ENCODE results near the gene ZNF558. TPM values are rescaled to one million over a fixed set of nuclear protein-coding genes. Genes with fewer than 3 reads are reported as not detected.

ZNF558 gene
- total and polyA plus RNA-seq, 2 of the 8 experiments (the other 6 are each of a cell fraction or from before 2014, with no cell fraction given): 4.3 to 14.3 TPM

Small RNA genes within 50 kb of the gene (small RNA-seq; reads per million reads assigned to genes)
- gene AC012616.1 (ENCODE audit: insufficient read depth): not detected

Other genes starting within 250 kb of the ZNF558 start
- gene ADAMTS10, start 221.6 kb downstream of the ZNF558 start, total RNA-seq (2021; fragmentation: NEBNext Ultra II Directional; extraction: Animal tissue kit (Norgen Biotek cat#: 25700)): 14.0 and 17.4 TPM in 2 replicates
- 6.9 and 16.1 TPM in 2 replicates for gene ADAMTS10, start 221.6 kb downstream of the ZNF558 start, polyA plus RNA-seq (2011; rRNA removed)
- not detected in 2 replicates for gene NFILZ, start 201.7 kb downstream of the ZNF558 start, total RNA-seq (2021; fragmentation: NEBNext Ultra II Directional; extraction: Animal tissue kit (Norgen Biotek cat#: 25700))
- gene NFILZ, start 201.7 kb downstream of the ZNF558 start, polyA plus RNA-seq (2011; rRNA removed): not detected in 2 replicates
- not detected in 2 replicates for gene ACTL9, start 133.5 kb downstream of the ZNF558 start, total RNA-seq (2021; fragmentation: NEBNext Ultra II Directional; extraction: Animal tissue kit (Norgen Biotek cat#: 25700))
- gene ACTL9, start 133.5 kb downstream of the ZNF558 start, polyA plus RNA-seq (2011; rRNA removed): not detected in 2 replicates
- gene OR2Z1, start 110.7 kb downstream of the ZNF558 start, total RNA-seq (2021; fragmentation: NEBNext Ultra II Directional; extraction: Animal tissue kit (Norgen Biotek cat#: 25700)): not detected in 2 replicates
- gene OR2Z1, start 110.7 kb downstream of the ZNF558 start, polyA plus RNA-seq (2011; rRNA removed): not detected in 2 replicates
- not detected in 2 replicates for gene MBD3L1, start 73 bp upstream of the ZNF558 start, total RNA-seq (2021; fragmentation: NEBNext Ultra II Directional; extraction: Animal tissue kit (Norgen Biotek cat#: 25700))
- gene MBD3L1, start 73 bp upstream of the ZNF558 start, polyA plus RNA-seq (2011; rRNA removed): not detected in 2 replicates
- 0.17 and 0.25 TPM in 2 replicates for gene MUC16, start 178.1 kb upstream of the ZNF558 start, total RNA-seq (2021; fragmentation: NEBNext Ultra II Directional; extraction: Animal tissue kit (Norgen Biotek cat#: 25700))
- gene MUC16, start 178.1 kb upstream of the ZNF558 start, polyA plus RNA-seq (2011; rRNA removed): 0.60 and 0.72 TPM in 2 replicates